Thymus (tissue), 11 donors: ENCODE results near the gene NPM1. TPM values are rescaled to one million over a fixed set of nuclear protein-coding genes. Genes with fewer than 3 reads are reported as not detected.
A peak's percentile ranks its signal among the peaks of the same experiment; 100 is the strongest.
"Not testable (repeated sequence)": the region's sequence is repeated elsewhere in the genome, so short reads cannot be mapped to it uniquely, and the experiment has no call there.

Experiments
- DNase-seq, 9 donors: peaks; one replicate each; pipeline ENCODE4 v3.0.0-alpha.2; 2013; ENCODE audit warnings: low spot score in 9 of 9, low read depth in 6 of 9, missing footprints in 1 of 9
- H3K27ac ChIP-seq, 2 donors: one replicate each; pipeline ENCODE4 v1.5.1; 2013; ENCODE audit warnings: control low read depth in 1 of 2, low read depth in 1 of 2, low read length in 1 of 2, mild to moderate bottlenecking in 1 of 2, moderate library complexity in 1 of 2
- H3K27me3 ChIP-seq, 2 donors: one replicate each; pipeline ENCODE4 v1.5.1; 2013; ENCODE audit warnings: low read length in 1 of 2; ENCODE audit not compliant: control insufficient read depth in 2 of 2, insufficient read depth in 1 of 2
- H3K36me3 ChIP-seq, 2 donors: one replicate each; pipeline ENCODE4 v1.5.1; 2013; ENCODE audit warnings: low read length in 1 of 2, mild to moderate bottlenecking in 1 of 2, moderate library complexity in 1 of 2; ENCODE audit not compliant: control insufficient read depth in 2 of 2, insufficient read depth in 2 of 2
- H3K4me1 ChIP-seq, 2 donors: one replicate each; pipeline ENCODE4 v1.5.1; 2013; ENCODE audit warnings: low read length in 2 of 2; ENCODE audit not compliant: control insufficient read depth in 2 of 2, insufficient read depth in 2 of 2
- H3K4me3 ChIP-seq, 2 donors: one replicate each; pipeline ENCODE4 v1.5.1; 2013; ENCODE audit warnings: low read length in 2 of 2, control low read depth in 1 of 2, mild to moderate bottlenecking in 1 of 2
- H3K9me3 ChIP-seq, 2 donors: one replicate each; pipeline ENCODE4 v1.5.1; 2013; ENCODE audit warnings: low read length in 1 of 2, mild to moderate bottlenecking in 1 of 2; ENCODE audit not compliant: control insufficient read depth in 2 of 2, insufficient read depth in 1 of 2
- WGBS: extraction: QIAGEN DNeasy Blood & Tissue Kit; methylation state at CpG from one replicate; pipeline ENCODE4 v1.1.7; 2013; 5-methylcytosine and 5-hydroxymethylcytosine counted together
- polyA plus RNA-seq: library from polyadenylated mRNA; stranded (reverse); fragments of 200-250 nt; gene quantifications from one replicate; pipeline ENCODE4 v1.2.3, GENCODE V29; 2013
- total RNA-seq: library from RNA; stranded (reverse); fragments of 120-200 nt; gene quantifications from one replicate; pipeline ENCODE4 v1.2.4, GENCODE V29; 2013
- donor health status: healthy.

The NPM1 gene
- total and polyA plus RNA-seq, 2 donors = 2,207 to 2,632 TPM

DNA sequence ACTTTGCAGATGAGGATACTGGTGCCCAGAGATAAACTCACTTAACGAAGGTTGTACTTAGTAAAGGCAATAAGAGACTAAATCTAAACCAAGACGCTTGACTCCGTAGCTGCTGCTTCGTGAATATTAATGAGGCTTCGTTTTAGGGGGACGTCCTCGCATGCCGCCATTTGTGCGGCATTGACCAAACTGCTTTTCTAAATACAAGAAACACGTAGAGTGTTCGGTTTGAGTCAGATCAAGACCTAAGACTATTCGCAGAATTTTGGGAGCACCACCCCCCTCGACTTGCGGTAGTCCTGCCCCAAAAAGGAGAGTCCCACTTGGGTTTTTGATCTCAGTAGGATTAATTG is 1.1 kb downstream of the NPM1 start:
- WGBS = under 1% methylated on average over 14 of the region's 14 CpGs
- no peak for DNase-seq

GRCh38 chr5:171390883-171391677 is 3.4 kb downstream of the NPM1 start:
- no peaks in the 10 kb centered on the region for H3K27me3 ChIP-seq
- H3K4me3 ChIP-seq = no peak overlapping the region
- peaks cover 0 to 6% of the 10 kb centered on the region in 2 donors for H3K9me3 ChIP-seq
- no peak for DNase-seq
- H3K27ac ChIP-seq = no peak overlapping the region
- H3K4me1 ChIP-seq = peaks cover 2 to 12% of the 10 kb centered on the region in 2 donors
- WGBS = 79% methylated on average over 8 of the region's 8 CpGs
- peaks cover 26 to 57% of the 10 kb centered on the region in 2 donors for H3K36me3 ChIP-seq

More for the DNA sequence above, 1.1 kb downstream of the NPM1 start:
- H3K36me3 ChIP-seq = peaks cover 10 to 35% of the 10 kb centered on the region in 2 donors
- peaks cover 2 to 12% of the 10 kb centered on the region in 2 donors for H3K4me1 ChIP-seq
- H3K4me3 ChIP-seq = peak overlapping the region; percentile 66 to 91
- H3K9me3 ChIP-seq = peaks cover 0 to 7% of the 10 kb centered on the region in 2 donors
- H3K27ac ChIP-seq = peak overlapping the region in 1 of 2 donors; percentile 48
- no peaks in the 10 kb centered on the region for H3K27me3 ChIP-seq

DNA sequence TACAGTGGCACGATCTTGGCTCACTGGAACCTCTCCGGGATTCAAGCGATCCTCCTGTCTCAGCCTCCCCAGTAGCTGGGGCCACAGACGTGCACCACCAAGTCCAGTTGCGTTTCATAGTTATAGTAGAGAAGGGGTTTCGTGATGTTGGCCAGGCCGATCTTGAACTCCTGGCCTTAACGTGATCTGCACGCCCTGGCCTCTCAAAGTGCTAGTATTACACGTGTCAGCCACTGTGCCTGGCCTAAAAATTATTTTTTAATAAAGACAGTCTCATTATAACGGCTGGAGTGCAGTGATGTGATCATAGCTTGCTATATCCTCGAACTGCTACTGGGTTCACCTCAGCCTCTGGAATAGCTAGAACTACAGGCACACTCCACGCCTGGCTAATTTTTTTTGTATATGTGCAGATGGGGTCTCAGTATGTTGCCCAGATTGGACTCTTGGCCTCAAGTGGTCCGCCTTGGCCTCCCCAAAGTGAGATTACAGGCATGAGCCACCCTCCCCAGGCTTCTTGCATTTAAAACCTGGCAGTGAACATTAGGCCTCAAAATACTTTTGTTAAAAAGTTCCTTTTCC is 4.4 kb downstream of the NPM1 start:
- WGBS = 96% methylated on average over 14 of the region's 14 CpGs
- DNase-seq = no peak
- Histone ChIP-seq H3K36me3 (peaks cover 32 to 67% of the 10 kb centered on the region in 2 donors), H3K9me3 (peaks cover 0 to 3% of the 10 kb centered on the region in 2 donors), H3K4me1 (peaks cover 2 to 12% of the 10 kb centered on the region in 2 donors), H3K27ac (no peak overlapping the region), H3K27me3 (no peaks in the 10 kb centered on the region), H3K4me3 (no peak overlapping the region)

DNA sequence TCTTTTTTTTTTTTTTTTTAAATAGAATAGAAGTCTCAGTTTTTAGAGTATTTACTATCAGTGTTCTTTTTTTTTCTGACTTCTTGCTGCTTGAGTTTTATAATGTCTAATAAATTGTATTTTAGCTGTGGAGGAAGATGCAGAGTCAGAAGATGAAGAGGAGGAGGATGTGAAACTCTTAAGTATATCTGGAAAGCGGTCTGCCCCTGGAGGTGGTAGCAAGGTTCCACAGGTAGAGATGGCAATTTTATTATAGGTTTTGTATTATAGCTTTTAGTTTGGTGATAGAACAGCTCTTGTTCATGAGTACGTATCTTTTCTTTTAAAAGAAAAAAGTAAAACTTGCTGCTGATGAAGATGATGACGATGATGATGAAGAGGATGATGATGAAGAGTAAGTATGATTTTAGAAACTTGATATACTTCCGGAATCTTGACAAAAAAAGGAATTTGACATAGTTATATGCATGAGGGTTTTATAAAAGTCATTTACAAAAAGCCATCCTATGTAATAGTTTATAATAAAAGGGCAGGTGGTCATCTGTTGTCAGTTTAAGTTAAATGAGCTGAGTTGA is 5.0 kb downstream of the NPM1 start:
- peaks cover 37 to 73% of the 10 kb centered on the region in 2 donors for H3K36me3 ChIP-seq
- 96% methylated on average over 4 of the region's 4 CpGs for WGBS
- no peak overlapping the region for H3K4me3 ChIP-seq
- no peak overlapping the region for H3K27ac ChIP-seq
- DNase-seq = no peak
- H3K27me3 ChIP-seq = no peaks in the 10 kb centered on the region
- H3K9me3 ChIP-seq = peaks cover 0 to 3% of the 10 kb centered on the region in 2 donors
- peaks cover 2 to 12% of the 10 kb centered on the region in 2 donors for H3K4me1 ChIP-seq

GRCh38 chr5:171395042-171395441 is 7.4 kb downstream of the NPM1 start:
- H3K4me1 ChIP-seq = peaks cover 0 to 4% of the 10 kb centered on the region in 2 donors
- H3K27ac ChIP-seq = no peak overlapping the region
- no peak overlapping the region for H3K4me3 ChIP-seq
- no peaks in the 10 kb centered on the region for H3K9me3 ChIP-seq
- peaks cover 51 to 90% of the 10 kb centered on the region in 2 donors for H3K36me3 ChIP-seq
- WGBS = 98% methylated on average over 7 of the region's 7 CpGs
- no peak for DNase-seq
- H3K27me3 ChIP-seq = no peaks in the 10 kb centered on the region

DNA sequence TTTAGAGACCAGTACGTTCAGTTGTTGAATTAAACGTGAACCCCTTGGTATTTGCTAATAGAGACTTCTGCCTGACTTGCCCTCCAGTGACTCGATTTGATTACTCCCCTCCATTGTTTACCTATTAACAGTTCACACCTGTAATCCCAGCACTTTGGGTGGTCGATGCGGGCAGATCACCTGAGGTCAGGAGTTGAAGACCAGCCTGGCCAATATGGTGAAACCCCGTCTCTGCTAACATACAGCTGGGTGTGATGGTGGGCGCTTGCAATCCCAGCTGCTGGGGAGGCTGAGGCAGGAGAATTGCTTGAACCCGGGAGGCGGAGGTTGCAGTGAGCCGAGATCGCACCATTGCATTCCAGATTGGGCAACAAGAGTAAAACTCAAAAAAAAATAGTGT is 8.9 kb downstream of the NPM1 start:
- DNase-seq, H3K9me3 ChIP-seq, H3K4me1 ChIP-seq, H3K27me3 ChIP-seq, H3K27ac ChIP-seq, H3K4me3 ChIP-seq: not testable (repeated sequence)
- WGBS = 93% methylated on average over 11 of the region's 11 CpGs
- H3K36me3 ChIP-seq = peaks cover 59 to 97% of the 10 kb centered on the region in 2 donors

GRCh38 chr5:171397190-171397589 is 9.5 kb downstream of the NPM1 start:
- Histone ChIP-seq H3K27ac (no peak overlapping the region), H3K4me1 (no peaks in the 10 kb centered on the region), H3K27me3 (no peaks in the 10 kb centered on the region), H3K4me3 (no peak overlapping the region), H3K36me3 (peaks cover 57 to 94% of the 10 kb centered on the region in 2 donors), H3K9me3 (peaks cover 0 to 4% of the 10 kb centered on the region in 2 donors)
- WGBS = 98% methylated on average over 2 of the region's 2 CpGs
- DNase-seq = no peak

- DNase-seq = no peak
- H3K4me1 ChIP-seq = no peaks in the 10 kb centered on the region
- no peak overlapping the region for H3K4me3 ChIP-seq
- peaks cover 55 to 90% of the 10 kb centered on the region in 2 donors for H3K36me3 ChIP-seq
- 98% methylated on average over 4 of the region's 4 CpGs for WGBS
- peaks cover 0 to 4% of the 10 kb centered on the region in 2 donors for H3K9me3 ChIP-seq
- no peak overlapping the region for H3K27ac ChIP-seq
- H3K27me3 ChIP-seq = no peaks in the 10 kb centered on the region
These were observed 9.9 kb downstream of the NPM1 start for GRCh38 chr5:171397599-171397998.

- DNase-seq, H3K4me3 ChIP-seq, H3K4me1 ChIP-seq, H3K27me3 ChIP-seq, H3K9me3 ChIP-seq, H3K27ac ChIP-seq: not testable (repeated sequence)
- WGBS = 98% methylated on average over 9 of the region's 9 CpGs
- peaks cover 53 to 81% of the 10 kb centered on the region in 2 donors for H3K36me3 ChIP-seq
These were observed 11.0 kb downstream of the NPM1 start for GRCh38 chr5:171398660-171399059.
